Activated CD4-positive, CD25-positive, alpha-beta regulatory T cell (primary cell): ENCODE data around the gene TMPRSS9.
"Not testable (repeated sequence)": the region's sequence is repeated elsewhere in the genome, so short reads cannot be mapped to it uniquely, and the experiment has no call there.

ENCODE experiments used
- DNase-seq, 4 experiments: peaks; one replicate each; lab custom pipeline; 2025; lab: John Stamatoyannopoulos, UW

TMPRSS9 gene

DNA sequence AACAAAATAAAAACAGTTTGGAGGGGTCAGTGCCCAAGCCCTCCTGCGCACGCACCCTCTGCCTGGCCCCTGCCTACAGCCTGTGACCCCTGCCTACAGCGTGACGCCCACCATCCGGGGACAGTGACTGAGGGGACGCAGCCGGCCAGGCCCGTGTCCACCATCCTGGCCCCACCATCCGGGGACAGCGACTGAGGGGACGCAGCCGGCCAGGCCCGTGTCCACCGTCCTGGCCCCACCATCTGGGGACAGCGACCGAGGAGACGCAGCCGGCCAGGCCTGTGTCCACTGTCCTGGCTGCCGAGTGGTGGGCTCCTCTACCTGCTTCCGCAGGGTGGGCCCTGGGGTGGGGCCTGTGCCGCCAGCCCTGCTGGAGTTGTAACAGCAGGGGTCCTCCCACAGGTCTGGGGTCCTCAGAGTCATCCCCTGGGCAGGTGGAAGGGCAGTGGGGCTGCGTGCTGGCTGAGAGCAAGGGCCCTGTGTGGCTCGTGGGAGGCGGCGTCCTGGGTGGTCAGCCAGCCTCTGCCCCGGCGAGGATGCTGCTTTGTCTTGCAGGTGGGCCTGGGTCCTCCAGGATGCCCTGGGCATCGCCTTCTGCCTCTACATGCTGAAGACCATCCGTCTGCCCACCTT lies 17.3 kb upstream of the TMPRSS9 start:
- DNase-seq, result no peak

DNA sequence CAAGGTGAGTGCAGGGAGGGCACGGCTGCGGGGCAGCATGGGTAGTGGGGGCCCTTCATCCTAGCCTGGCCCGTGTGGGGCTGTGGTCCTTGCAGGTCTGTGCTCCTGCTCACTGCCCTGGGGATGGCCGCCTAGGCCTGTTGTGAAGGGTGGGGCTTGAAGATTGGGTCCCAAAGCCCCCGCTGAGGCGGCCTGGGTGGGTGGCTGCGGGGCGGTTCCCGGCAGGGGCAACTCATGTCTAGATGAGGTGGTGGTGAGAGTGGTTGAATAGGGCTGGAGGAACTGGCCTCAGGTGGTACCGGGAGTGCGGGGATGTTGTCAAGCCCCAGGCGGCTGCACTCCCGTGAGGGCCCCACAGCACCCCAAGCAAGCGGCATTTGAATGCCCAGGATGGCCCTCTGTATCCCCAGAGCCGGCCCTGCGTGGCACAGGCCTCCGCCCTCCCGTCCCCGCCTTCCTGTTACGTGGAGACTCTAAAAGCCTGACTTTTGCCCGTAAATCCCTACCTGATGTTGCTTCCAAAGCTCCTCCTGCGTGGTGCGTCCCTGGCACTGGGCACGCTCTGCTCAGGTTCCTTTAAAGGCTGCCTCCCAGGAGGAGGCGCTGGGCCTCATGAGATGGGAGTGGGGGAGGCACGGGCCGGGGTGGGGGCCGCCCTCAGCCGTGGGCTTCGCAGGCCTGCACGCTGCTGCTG lies 16.6 kb upstream of the TMPRSS9 start:
- DNase-seq, result no peak

DNA sequence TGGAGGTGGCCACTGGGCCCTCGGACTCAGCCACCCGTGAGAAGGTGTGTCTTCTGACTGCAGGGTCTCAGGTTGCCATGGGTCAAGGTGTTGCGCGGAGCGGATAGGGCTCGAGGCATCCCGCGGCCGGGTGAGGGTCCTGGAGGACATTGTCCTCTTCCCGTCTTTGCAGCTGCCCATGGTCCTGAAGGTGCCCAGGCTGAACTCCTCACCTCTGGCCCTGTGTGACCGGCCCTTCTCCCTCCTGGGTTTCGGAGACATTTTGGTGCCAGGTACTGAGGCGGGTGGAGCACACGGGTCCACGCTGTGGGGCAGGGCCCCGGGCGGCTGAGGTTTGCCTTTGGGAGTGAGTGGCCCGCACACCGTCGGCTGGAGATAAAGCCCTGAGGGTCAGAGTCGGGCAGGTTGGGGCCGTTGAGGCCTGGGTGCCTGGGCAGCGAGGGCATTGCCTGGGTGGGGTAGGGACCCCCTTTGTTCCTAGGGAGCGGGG lies 15.6 kb upstream of the TMPRSS9 start:
- DNase-seq, result no peak

DNA sequence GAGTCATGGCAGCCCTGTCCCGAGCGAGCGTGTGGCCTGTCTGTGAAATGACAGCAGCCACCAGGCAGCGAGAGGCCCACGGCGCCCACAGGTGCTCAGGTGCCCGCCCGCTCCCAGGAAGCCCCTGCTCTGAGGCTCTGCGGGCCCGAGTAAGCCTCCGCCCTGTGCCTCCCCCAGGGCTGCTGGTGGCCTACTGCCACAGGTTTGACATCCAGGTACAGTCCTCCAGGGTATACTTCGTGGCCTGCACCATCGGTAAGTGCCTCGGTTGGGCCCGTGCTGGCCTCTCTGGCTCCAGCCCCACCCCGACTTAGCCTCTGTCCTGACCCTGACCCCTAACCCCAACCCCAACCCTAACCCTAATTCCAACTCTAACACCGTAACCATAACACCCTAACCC lies 15.0 kb upstream of the TMPRSS9 start:
- DNase-seq, result no peak

DNA sequence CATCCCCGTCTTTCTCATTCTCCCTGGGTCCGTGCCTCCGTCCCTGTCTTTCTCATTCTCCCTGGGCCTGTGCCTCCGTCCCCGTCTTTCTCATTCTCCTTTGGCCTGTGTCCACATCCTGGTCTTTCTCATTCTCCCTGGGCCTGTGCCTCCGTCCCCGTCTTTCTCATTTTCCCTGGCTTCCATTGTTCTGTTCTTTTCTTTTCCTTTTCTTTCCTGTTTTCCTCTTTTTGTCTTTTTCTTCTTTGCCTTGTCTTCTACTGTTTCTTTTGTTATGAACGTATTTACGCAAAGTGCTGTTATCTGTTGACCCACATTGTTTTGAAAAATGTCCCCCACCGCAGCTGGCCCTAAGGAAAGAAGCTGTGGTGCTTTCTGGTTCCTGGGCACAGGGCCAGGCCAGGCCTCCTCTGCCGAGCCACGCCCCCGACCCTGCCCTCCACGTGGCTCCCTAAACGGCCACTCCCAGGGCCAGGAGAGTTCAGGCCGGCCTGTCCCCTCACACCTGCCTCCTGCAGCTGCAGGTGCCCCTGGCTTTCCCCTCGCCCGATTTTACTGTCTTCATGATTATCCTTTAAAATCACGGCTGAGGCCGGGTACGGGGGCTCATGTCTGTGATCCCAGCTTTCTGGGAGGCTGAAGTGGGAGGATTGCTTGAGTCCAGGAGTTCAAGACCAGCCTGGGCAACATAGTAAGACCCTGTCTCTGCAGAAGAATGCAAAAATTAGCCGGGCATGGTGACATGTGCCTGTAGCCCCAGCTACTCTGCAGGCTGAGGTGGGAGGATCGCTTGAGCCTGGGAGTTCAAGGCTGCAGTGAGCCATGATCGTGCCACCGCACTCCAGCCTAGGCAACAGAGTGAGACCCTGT lies 14.0 kb upstream of the TMPRSS9 start:
- DNase-seq, result no peak

DNA sequence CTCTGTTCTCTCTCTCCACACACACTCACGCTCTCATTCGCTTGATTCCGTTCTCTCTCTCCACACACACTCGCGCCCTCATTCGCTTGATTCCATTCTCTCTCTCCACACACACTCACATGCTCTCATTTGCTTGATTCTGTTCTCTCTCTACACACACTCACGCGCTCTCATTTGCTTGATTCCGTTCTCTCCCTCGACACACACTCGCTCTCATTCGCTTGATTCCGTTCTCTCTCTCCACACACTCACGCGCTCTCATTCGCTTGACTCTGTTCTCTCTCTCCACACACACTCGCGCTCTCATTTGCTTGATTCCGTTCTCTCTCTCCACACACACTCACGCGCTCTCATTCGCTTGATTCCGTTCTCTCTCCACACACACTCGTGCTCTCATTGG lies 10.2 kb upstream of the TMPRSS9 start:
- DNase-seq, result not testable (repeated sequence)

DNA sequence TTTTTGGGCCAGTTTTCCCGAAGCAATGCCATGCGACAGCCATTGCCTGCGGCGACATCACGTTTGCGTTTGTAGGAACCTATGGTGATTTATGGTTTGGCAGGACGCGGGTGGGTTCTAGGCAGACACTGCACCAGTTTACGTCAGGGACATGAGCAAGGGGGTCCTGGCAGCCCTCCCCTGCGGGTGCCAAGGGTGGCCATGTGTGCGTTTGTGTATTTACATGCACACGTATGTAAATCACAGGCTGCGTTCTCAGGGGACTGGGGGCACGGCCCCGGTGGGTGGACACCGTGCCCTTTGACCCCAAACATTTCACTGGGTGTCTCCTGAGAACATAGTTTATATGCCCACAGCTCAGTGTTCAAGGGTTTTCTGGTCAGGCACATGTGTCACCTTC lies 9.4 kb upstream of the TMPRSS9 start:
- DNase-seq, result no peak

DNA sequence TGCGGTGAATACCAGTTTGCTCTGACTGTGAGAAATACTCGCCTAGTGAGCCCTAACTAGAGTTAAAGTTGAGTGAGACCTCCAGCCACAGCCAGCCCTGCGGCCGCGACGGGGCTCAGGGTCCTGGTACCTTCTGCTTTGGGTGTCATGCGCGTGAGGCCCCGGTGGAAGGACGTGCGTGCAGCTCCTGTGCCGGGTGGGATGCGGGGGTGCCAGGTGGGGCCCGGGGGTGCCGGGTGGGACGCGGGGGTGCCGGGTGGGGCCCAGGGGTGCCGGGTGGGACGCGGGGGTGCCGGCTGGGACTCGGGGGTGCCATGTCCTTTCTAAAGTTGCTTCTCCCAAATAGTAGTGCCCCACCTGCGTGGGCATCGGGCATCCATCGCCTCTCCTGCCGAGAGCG lies 8.5 kb upstream of the TMPRSS9 start:
- DNase-seq, result no peak

DNA sequence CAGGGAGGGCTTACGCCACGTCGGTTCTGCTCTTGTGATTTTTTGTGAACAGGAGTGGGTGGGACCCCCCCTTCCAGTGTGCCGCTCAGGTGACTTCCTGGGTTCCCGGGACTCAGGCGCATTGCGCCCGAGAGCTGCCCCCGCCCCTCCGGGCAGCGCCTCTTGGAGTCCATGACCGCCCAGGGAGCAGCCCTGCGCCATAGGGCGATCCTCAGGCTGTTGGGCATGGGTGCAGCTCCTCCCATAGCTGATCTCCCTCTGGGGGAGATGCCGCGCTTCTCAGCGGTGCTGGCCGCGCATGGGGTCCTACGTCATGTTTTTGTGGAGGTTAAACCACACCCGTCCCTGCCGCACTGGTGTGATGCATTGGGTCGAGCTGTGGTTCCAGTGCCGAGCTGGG lies 7.9 kb upstream of the TMPRSS9 start:
- DNase-seq, result no peak

DNA sequence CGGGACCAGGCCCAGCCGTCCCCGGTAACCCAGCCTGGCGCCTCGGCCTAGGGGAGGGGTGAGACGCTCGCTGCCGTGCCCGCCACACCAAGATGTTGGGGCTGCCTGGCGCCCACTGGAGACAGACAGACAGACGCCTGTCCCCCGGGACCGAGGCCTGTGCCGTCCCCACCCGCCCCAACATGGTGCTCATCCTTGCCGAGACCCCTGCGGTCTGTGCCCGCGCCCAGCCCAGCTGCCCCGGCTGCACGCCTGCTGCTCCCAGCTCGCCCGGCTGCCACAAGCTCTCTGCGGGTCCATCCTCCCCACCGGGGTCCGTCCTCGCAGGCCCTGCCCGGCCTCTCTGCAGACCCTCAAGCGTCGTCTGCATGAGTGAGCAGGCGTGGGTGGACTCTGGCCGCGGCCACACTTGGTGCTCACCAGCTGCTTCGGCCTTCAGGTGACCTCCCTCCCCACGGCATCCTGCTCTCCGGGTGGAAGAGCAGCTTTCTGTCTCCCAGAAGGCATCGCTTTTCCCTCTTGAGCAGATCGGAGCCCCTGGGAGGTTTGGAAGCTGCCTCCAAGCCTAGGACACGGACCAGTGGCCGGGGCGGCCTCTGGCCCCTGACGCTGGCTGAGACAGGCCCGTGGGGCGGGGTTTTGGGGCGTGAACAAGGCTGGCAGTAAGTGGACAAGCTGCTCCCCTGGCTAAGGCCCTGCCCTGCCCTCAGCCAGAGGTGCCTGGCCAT lies 6.7 kb upstream of the TMPRSS9 start:
- DNase-seq, result no peak

DNA sequence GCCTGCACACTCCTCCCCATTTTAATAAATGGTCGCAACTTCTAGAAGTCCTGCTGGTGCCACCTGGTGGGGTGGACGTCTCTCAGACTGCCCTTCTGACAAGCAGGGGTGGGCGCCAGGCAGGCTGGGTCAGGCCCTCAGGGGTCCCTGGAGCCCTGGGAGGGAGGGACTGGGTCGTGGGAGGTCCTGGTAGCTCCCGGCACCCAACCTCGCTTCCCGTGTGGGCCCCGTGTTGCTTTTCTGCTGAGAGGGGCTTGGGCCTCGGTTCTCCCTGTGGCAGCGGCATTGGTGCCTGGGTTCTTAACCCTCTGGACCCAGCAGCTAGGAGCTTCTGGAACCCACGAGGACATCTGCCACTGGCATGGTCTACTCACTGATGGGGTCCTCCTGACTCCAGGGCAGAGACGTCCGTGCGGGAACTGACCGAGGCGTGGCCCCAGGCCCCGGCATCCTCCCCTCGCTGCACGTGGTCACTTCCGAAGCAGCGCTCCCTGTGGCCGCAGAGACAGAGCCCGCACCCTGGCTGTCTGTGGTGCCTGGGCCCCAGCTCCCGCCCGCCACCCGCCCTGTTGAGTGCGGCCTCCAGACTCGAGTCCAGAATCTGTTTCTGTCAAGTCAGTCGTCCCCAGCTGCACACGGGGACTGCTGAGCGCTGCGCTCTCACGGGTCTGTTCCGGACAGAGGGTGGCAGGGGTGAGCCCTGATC lies 6.0 kb upstream of the TMPRSS9 start:
- no peak for DNase-seq

DNA sequence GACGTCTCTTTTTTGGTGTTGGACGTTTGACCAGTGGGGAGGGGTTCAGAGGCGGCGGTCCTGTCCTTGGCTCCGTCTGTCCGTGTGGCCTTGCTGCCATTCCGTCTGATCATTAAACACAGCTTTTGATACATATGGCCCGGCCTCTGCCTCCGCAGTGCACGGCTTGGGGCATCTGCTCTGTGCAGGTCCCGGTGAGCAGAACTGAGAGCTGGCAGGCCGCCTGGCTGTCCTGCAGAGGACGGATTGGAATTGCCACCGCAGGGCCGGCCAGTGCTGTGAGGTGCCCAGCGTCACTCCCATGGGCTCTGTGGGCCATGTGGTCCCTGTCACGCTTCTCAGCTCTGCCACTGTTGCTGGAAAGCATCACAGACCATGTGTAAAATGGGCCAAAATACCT lies 5.4 kb upstream of the TMPRSS9 start:
- no peak for DNase-seq

DNA sequence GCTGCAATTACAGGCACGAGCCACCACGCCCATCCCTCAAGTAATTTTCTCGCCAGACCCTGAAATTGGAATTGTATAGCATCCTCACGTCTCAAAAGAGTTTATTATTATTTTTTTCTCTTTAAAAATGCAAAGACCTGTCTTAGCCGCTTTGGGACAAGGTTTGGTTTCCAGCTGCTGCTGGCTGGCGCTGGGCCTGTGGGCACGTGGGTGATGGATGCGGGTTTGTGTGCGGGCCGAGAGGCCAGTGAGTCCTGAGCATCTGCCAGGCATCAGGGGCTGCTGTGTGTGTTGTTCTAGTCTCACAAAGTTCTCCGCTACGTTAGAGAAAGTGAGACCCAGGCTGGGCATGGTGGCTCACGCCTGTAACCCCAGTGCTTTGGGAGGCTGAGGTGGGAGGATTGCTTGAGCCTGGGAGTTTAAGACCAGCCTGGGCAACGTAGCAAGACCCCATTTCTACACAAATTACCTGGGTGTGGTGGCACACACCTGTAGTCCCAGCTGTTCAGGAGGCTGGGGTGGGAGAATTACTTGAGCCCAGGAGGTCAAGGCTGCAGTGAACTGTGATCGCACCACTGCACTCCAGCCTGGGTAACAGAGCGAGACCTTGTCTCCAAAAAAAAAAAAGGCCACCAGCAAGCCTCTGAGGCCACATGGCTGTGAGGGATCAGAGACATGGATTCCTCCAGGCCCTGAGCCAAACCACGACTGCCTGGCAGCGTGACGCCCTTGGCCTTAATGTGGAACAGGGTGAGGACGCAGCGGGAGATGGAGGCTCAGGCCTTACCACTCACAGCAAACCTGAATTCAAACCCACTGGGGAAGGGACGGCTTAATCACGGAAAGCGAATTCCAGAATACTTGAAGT lies 4.7 kb upstream of the TMPRSS9 start:
- DNase-seq, result no peak

DNA sequence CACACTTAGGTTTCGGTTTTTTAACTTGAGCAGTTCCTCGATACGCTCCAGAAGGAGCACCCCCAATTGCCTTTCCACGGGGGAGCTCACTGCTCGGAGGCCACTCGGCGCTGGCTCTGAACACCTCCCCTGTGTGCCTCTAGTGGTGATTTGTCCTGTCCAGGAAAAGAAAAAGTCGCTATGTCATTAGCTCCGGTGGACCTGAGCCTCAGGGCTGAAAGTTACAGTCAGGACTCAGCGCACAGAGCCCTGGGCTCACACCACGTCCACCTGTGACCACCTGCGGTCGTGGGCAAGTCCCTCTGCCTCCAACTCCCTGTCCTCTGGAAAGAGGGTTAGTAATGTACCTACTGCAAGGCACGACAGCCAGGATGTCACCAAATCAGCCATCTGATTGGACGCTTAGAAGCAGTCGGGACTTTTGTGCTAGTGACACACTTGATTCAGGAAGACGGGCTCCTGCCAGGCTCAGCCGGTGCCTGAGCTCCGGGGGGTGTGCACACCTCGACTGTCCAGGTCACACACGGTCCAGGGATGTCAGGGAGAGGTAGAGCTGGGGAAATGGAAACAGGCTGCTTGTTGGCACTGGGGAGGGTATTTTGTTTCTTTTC lies 3.9 kb upstream of the TMPRSS9 start:
- no peak for DNase-seq

DNA sequence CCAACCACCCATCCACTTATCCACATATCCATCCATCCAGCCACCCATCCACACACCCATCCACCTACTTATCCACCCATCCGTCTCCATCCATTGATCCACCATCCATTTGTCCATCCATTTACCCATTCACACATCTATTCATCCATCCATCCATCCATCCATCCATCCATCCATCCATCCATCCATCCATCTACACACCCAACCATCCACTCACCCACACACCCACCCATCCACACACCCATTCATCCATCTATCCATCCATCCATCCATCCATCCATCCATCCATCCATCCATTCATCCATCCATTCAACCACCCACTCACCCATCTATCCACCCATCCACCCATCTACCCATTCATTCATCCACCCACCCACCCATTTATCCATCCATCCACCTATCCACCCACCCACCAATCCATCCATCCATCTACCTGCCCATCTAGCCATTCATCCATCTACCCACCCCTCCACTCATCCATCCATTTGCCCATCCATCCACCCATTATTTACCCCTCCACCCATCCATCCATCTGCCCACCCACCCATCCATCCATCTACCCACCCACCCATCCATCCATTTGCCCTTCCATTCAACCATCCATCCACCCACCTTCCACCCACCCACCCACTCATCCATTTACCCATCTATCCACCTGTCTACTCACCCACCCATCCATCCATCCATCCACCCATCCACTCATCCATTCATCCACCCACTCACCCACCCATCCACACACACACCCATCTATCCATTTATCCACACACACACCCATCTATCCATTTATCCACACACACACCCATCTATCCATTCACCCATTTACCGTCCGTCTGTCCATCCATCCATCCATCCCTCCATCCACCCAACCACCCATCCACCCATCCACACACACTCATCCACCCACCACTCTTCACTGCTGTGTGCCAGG lies 2.5 kb upstream of the TMPRSS9 start:
- no peak for DNase-seq

DNA sequence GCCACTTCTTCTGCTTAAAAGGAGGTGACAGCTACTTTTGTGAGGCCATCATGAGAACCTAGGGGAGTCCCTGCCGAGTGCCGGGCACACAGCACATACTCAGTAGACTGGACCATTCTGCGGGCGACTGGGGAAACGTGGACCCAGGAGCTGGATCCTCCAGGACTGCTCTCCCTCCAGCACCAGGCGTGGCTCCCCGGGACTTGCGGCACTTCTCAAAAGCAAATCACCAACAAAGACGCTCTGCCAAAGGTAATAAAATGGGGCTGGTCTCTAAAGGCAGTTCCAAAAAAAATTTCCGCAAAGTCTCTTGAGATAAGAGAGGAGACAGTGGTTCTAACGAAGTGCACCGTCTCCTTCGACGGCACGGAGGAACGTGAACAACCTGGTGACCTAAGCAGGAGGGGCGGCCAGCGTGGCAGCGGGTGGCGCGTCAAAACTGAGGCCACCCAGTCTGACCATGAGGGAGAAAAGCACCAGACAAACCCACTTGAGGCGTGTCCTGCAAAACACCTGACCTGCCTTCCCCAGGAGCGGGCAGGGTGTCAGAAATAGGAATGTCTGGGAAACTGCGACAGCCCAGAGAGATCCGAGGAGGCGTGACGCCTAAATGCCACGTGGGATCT lies 1.4 kb upstream of the TMPRSS9 start:
- no peak for DNase-seq

DNA sequence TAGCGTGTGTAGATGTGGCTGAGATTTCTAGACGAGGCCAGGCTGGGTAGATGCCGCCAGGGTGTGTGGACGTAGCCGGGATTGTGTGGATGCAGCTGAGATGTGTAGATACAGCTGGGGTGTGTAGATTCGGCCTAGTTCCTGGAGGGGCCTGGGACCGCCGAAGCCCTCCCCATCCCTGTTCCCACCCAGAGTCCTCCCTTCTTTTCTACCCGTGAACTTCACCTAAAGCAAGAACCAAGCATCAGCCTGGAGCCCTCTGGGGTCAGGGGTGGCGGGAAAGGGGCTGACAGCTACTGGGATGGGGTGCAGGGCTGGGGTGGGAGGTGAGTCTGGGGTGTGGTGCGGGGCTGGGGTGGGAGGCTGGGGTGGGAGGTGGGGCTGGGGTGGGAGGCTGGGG lies 768 bp downstream of the TMPRSS9 start:
- no peak for DNase-seq

DNA sequence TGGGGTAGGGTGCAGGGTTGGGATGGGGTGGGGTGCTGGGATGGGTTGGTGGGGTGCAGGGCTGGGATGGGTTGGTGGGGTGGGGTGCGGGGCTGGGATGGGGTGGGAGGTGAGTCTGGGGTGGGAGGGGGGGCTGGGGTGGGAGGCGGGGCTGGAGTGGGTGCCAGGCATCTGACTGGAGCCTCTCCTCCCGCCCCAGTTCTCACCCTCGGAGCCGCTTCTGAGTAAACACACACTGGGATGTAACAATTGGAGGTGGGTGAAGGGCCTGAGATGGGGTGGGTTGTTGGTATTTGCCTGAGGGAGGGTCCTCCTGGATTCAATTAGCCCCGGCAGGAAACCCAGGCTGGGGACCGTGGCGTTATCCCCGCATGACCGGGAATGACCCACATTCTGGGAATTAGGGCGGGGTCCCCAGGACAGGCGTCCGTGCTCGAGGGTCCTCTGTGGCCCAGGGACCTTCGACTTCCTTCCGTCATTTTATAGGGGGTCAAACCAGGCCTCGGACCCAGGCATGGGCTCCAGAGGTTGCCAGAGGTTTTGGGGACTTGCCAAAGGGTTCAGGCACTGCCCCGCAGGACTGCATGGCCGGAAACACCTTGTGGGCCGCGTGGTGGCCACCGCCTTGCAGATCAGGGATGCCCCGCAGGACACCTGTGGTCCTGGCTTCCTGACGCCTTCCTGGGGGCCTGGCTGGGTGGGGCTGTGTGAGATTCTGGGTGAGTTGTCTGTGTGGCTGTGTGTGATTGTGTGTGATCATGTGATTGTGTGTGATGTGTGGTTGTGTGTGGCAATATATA lies 1.4 kb downstream of the TMPRSS9 start:
- no peak for DNase-seq
